Heart left ventricle (tissue), 13 donors: ENCODE data around the gene PARD3B.

Experiments
- CTCF ChIP-seq, 12 donors: fragments of 200-600 bp; sonication (generic) in 4 of 12; IDR thresholded peaks; one replicate each; pipeline versions ENCODE4 v1.5.0 to v1.8.0; 2018 to 2022; ENCODE audit warnings: antibody characterized with exemption in 12 of 12, mild to moderate bottlenecking in 5 of 12
- POLR2A ChIP-seq, 2 donors: fragments of 450-650 bp; IDR thresholded peaks; one replicate each; pipeline ENCODE4 v1.6.1; 2017; ENCODE audit warnings: antibody characterized with exemption in 2 of 2, mild to moderate bottlenecking in 2 of 2, moderate library complexity in 2 of 2
- donor health status: ischemic (EF 13 %, LVEDD 7.1; RV severe dilation, severe dysfunction).
- donor health status: DM: no; HTN: yes; CAD: no.
- donor health status: DM: no; HTN: no; CAD: no.
- donor health status: ischemic (EF 25% LVEDD 6.9; RV normal size, moderate dysfunction).
- donor health status: ischemic (EF 25% LVEDD 5.7; RV mildly dilated, moderate dysfunction).
- donor health status: ischemic (EF 35%, LVEDD 5.7; RV mildly dilated, moderate dysfunction).
- donor health status: nonischemic (EF 11% LVEDD 7.7; RV severe dilation, severe dysfunction).
- donor health status: DM: yes; HTN: yes; CAD: no.
- donor health status: PGD.
- donor health status: ischemic (EF 29% LVEDD 5.4; RV normal size, mild dysfunction).
- donor health status: nonischemic (EF 23%, LVEDD 6.1; RV moderate dilation, normal function).

GRCh38 chr2:205579335-205579734 lies 1034.1 kb downstream of the PARD3B start:
- no peak for TF ChIP-seq CTCF (IDR thresholded peaks at IDR 0.05)
- no peak for TF ChIP-seq POLR2A (IDR thresholded peaks at IDR 0.05)
